GM12892 (cell line): ENCODE data around the gene GABRG3.
"Not testable (repeated sequence)": the region's sequence is repeated elsewhere in the genome, so short reads cannot be mapped to it uniquely, and the experiment has no call there.

Source experiments
- POLR2A ChIP-seq: IDR thresholded peaks from 2 replicates; pipeline ENCODE4 v1.6.1; 2011; ENCODE audit warnings: low read depth, low read length, control low read depth
- POLR2AphosphoS5 ChIP-seq: IDR thresholded peaks from 2 replicates; pipeline ENCODE4 v1.6.1; 2011; ENCODE audit warnings: low read depth, low read length, control low read depth
- TAF1 ChIP-seq: IDR thresholded peaks from 2 replicates; pipeline ENCODE4 v1.6.1; 2011; ENCODE audit warnings: low read depth, mild to moderate bottlenecking, control low read depth, low read length, borderline replicate concordance

- not testable (repeated sequence) for TF ChIP-seq POLR2A, TAF1, POLR2AphosphoS5
Measured at GRCh38 chr15:27003003-27003402, 32.0 kb downstream of the GABRG3 start.
